ENCODE measurements around the gene AHI1. TPM values are rescaled to one million over a fixed set of nuclear protein-coding genes. Genes with fewer than 3 reads are reported as not detected.

AHI1 gene
- total RNA-seq, 1 donor, result 14.1 TPM

DNA sequence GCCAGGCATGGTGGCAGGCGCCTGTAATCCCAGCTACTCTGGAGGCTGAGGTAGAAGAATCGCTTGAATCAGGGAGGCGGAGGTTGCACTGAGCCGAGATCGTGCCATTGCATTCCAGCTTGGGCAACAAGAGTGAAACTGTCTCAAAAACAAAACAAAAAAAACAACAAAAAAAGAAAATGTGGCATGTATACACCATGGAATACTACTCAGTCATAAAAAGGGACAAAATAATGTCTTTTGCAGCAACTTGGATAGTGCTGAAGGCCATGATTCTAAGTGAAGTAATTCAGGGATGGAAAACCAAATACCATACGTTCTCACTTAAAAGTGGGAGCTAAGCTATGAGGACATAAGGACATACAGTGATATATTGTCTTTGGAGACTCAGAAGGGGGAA, 220.1 kb downstream of the AHI1 start:
- no peak overlapping the region for H3K4me3 ChIP-seq (ENCODE audit: low read length)
- no peaks in the 10 kb centered on the region for H3K27me3 ChIP-seq (ENCODE audit: insufficient read depth, low read length)
- no peaks in the 10 kb centered on the region for H3K9me3 ChIP-seq (ENCODE audit: low read depth, low read length)
- peaks cover 19% of the 10 kb centered on the region for H3K4me1 ChIP-seq (ENCODE audit: insufficient read depth, low read length)

DNA sequence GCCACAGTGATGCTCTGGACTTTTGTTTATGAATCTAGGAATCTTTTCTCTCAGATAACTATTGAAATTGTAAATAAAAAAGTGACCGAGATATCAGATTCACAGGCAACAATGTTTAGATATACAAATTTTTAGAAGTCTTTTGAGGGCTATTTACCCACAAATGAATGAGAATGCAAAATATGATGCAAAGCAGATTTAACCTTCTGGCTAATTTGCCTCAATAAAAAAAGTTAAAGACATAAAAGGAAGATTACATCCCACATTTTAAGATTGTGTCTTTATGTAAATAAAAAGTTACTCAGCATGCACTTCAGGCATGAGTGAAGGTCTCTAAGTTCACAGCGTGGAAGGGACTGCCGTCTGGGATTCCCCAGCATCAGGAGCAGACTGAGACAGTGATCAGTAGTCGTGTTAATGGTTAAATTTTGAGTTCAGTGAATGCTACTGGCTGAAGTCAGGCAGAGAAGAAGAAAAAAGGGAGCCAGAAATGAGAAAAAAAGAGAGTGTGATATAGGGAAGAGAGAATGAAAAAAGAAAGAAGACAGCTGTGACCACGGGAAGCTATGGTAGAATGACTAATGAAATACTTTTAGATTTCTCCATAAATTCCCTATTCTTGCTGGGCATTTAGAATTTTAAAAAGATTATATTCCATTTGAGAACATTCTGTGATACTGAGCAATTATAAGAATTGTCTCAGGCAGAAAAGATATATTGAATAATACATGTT, 222.8 kb downstream of the AHI1 start:
- Histone ChIP-seq H3K4me1 (ENCODE audit: insufficient read depth, low read length) (peaks cover 12% of the 10 kb centered on the region), H3K9me3 (ENCODE audit: low read depth, low read length) (no peaks in the 10 kb centered on the region), H3K4me3 (ENCODE audit: low read length) (no peak overlapping the region), H3K27me3 (ENCODE audit: insufficient read depth, low read length) (no peaks in the 10 kb centered on the region)

DNA sequence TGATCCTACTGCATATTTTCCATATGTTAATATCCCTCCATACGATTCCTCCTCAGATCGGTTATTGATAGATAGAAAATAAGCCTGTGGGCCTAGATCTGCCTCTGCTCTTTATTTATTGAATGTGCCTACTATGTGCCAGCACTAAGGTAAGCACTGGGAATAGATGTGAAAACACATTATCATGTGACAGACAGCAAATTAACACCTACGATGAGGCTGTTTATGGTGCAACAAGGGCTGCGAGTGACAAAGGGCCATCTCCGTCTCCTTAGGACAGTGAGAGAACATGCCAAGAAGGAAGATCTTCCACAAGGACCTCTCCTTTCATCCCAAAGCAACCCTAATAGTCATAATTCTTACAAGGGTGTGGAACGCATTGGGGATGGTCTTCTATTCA, 225.9 kb downstream of the AHI1 start:
- Histone ChIP-seq H3K27me3 (ENCODE audit: insufficient read depth, low read length) (no peaks in the 10 kb centered on the region), H3K9me3 (ENCODE audit: low read depth, low read length) (no peaks in the 10 kb centered on the region), H3K4me1 (ENCODE audit: insufficient read depth, low read length) (peaks cover 12% of the 10 kb centered on the region), H3K4me3 (ENCODE audit: low read length) (no peak overlapping the region)

- H3K4me3 ChIP-seq (ENCODE audit: low read length), result no peak overlapping the region
- peaks cover 12% of the 10 kb centered on the region for H3K4me1 ChIP-seq (ENCODE audit: insufficient read depth, low read length)
- H3K9me3 ChIP-seq (ENCODE audit: low read depth, low read length), result no peaks in the 10 kb centered on the region
- no peaks in the 10 kb centered on the region for H3K27me3 ChIP-seq (ENCODE audit: insufficient read depth, low read length)
Observed at GRCh38 chr6:135270676-135271536, 226.6 kb downstream of the AHI1 start.

- Histone ChIP-seq H3K27me3 (ENCODE audit: insufficient read depth, low read length) (no peaks in the 10 kb centered on the region), H3K4me1 (ENCODE audit: insufficient read depth, low read length) (peaks cover 7% of the 10 kb centered on the region), H3K4me3 (ENCODE audit: low read length) (no peak overlapping the region), H3K9me3 (ENCODE audit: low read depth, low read length) (no peaks in the 10 kb centered on the region)
Observed at GRCh38 chr6:135269481-135269891, 228.1 kb downstream of the AHI1 start.

DNA sequence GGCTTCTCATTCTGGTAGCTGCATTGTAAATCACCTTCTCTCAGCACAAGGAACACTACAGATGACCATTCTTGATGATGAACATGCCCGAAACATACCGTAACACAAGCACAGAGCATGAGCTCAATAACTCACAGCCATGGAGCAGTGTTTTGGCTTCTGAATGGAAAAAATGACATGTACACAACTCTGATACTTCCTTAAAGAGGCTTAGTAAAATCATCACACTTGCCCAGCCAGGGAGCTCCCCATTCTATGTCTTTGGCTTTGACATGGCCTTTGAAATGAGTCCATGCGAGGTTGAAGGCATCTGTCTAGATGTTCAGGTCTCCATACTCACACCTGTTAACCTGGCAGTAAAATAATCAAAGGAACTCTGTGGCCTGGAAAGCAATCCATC, 228.8 kb downstream of the AHI1 start:
- H3K9me3 ChIP-seq (ENCODE audit: low read depth, low read length), result no peaks in the 10 kb centered on the region
- no peaks in the 10 kb centered on the region for H3K27me3 ChIP-seq (ENCODE audit: insufficient read depth, low read length)
- H3K4me3 ChIP-seq (ENCODE audit: low read length), result no peak overlapping the region
- H3K4me1 ChIP-seq (ENCODE audit: insufficient read depth, low read length), result peaks cover 7% of the 10 kb centered on the region

- peaks cover 7% of the 10 kb centered on the region for H3K4me1 ChIP-seq (ENCODE audit: insufficient read depth, low read length)
- no peaks in the 10 kb centered on the region for H3K9me3 ChIP-seq (ENCODE audit: low read depth, low read length)
- H3K4me3 ChIP-seq (ENCODE audit: low read length), result no peak overlapping the region
- H3K27me3 ChIP-seq (ENCODE audit: insufficient read depth, low read length), result no peaks in the 10 kb centered on the region
Observed at GRCh38 chr6:135268263-135268662, 229.3 kb downstream of the AHI1 start.

GRCh38 chr6:135267085-135267484, 230.5 kb downstream of the AHI1 start:
- Histone ChIP-seq H3K4me3 (ENCODE audit: low read length) (no peak overlapping the region), H3K9me3 (ENCODE audit: low read depth, low read length) (no peaks in the 10 kb centered on the region), H3K27me3 (ENCODE audit: insufficient read depth, low read length) (no peaks in the 10 kb centered on the region), H3K4me1 (ENCODE audit: insufficient read depth, low read length) (peaks cover 7% of the 10 kb centered on the region)

DNA sequence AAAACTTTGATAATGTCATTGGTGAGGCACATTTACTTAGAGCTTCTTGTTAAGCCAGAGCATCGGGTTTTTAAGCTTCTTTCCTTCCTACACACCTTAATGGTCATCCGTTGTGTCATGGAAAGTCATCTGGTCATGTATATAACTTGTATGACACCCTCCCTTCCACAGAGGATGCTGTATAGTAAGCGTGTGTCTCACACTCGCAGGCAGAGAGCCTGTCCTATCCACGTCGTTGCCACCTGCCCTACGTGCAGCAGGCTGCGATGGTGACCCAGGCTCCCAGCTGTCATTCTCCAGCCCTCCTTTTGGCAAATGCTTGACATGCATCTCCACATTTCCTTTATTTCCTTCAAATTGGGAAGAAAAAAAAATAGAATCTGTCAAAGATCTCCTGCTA, 230.9 kb downstream of the AHI1 start:
- peaks cover 7% of the 10 kb centered on the region for H3K4me1 ChIP-seq (ENCODE audit: insufficient read depth, low read length)
- no peak overlapping the region for H3K4me3 ChIP-seq (ENCODE audit: low read length)
- no peaks in the 10 kb centered on the region for H3K27me3 ChIP-seq (ENCODE audit: insufficient read depth, low read length)
- no peaks in the 10 kb centered on the region for H3K9me3 ChIP-seq (ENCODE audit: low read depth, low read length)

DNA sequence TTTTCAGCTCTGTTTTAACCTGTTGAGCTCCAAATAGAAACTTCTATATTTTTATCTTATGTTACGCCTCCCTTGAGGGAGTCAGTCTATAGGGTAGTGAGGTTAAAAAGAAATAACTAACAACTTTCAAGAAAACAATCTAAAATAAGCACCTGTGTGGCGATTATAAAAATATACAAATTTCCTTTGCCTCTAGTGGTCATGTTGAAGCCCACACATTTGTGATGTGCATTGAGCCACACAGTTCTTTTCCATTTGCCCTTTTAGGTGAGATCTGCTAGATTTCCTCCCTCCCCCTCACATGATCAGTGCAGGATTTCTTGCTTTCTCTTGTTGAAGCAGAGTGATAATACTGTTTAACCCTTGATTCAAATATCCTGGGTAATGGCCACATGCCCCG, 232.3 kb downstream of the AHI1 start:
- Histone ChIP-seq H3K27me3 (ENCODE audit: insufficient read depth, low read length) (no peaks in the 10 kb centered on the region), H3K9me3 (ENCODE audit: low read depth, low read length) (no peaks in the 10 kb centered on the region), H3K4me1 (ENCODE audit: insufficient read depth, low read length) (no peaks in the 10 kb centered on the region), H3K4me3 (ENCODE audit: low read length) (no peak overlapping the region)

GRCh38 chr6:135261872-135262725, 235.4 kb downstream of the AHI1 start:
- no peak overlapping the region for H3K4me3 ChIP-seq (ENCODE audit: low read length)
- H3K4me1 ChIP-seq (ENCODE audit: insufficient read depth, low read length), result no peaks in the 10 kb centered on the region
- no peaks in the 10 kb centered on the region for H3K9me3 ChIP-seq (ENCODE audit: low read depth, low read length)

GRCh38 chr6:135260612-135261011, 236.9 kb downstream of the AHI1 start:
- Histone ChIP-seq H3K27me3 (ENCODE audit: insufficient read depth, low read length) (no peaks in the 10 kb centered on the region), H3K4me3 (ENCODE audit: low read length) (no peak overlapping the region), H3K4me1 (ENCODE audit: insufficient read depth, low read length) (no peaks in the 10 kb centered on the region), H3K9me3 (ENCODE audit: low read depth, low read length) (no peaks in the 10 kb centered on the region)

More at GRCh38 chr6:135261872-135262725, 235.4 kb downstream of the AHI1 start:
- no peaks in the 10 kb centered on the region for H3K27me3 ChIP-seq (ENCODE audit: insufficient read depth, low read length)

DNA sequence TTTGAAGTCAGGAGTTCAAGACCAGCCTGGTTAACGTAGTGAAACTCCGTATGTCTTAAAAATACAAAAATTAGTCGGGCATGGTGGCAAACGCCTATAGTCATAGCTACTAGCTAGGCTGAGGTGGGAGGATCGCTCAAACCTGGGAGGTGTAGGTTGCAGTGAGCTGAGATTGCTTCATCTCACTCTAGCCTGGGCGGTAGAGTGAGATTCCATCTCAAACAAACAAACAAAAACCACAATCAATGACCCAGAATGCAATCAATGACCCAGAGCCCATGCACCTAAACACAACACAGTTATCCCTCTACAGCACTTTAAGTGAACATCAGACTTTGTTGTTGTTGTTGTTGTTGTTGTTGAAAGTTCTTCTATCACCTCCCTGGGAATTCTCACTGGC, 238.6 kb downstream of the AHI1 start:
- H3K9me3 ChIP-seq (ENCODE audit: low read depth, low read length), result no peaks in the 10 kb centered on the region
- no peak overlapping the region for H3K4me3 ChIP-seq (ENCODE audit: low read length)
- H3K27me3 ChIP-seq (ENCODE audit: insufficient read depth, low read length), result no peaks in the 10 kb centered on the region
- no peaks in the 10 kb centered on the region for H3K4me1 ChIP-seq (ENCODE audit: insufficient read depth, low read length)

DNA sequence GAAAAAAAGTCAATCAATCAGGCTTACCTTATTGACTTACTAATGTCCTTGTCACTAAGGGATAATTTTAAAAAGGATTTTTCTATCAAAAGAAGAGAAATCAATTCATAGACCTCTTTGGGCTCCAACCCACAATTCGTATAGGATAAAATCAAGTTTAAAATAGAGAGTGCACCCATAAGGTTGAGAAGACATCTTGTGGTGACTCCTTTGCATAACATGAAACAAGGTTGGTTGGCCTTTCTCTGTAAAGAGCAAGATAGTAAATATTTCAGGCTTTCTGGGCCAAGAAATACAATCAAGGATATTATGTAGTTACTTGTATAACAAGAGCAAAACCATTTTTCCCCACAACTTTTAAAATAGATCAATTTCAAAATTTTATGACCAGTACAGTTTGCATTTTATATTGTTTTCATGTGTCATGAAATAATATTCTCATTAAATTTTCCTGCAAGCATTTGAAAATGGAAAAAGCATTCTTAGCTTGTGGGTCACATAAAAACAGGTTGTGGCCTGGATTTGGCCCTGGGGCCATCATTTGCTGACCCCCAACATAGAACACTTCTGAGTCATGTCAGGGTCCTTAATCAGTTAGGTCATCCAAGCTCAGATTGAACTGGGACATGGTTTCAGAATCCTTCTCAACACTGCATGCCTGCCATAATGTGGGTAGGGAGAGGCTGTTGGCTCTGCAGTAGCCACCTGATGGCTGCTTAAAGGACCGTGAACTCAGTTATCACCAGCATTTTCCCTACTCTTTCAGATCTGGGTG, 239.7 kb downstream of the AHI1 start:
- H3K4me1 ChIP-seq (ENCODE audit: insufficient read depth, low read length), result no peaks in the 10 kb centered on the region
- no peaks in the 10 kb centered on the region for H3K9me3 ChIP-seq (ENCODE audit: low read depth, low read length)
- no peaks in the 10 kb centered on the region for H3K27me3 ChIP-seq (ENCODE audit: insufficient read depth, low read length)
- H3K4me3 ChIP-seq (ENCODE audit: low read length), result no peak overlapping the region
